ENCODE data around the gene SLC13A5.
"Not testable (repeated sequence)": the region's sequence is repeated elsewhere in the genome, so short reads cannot be mapped to it uniquely, and the experiment has no call there.

SLC13A5 gene

DNA sequence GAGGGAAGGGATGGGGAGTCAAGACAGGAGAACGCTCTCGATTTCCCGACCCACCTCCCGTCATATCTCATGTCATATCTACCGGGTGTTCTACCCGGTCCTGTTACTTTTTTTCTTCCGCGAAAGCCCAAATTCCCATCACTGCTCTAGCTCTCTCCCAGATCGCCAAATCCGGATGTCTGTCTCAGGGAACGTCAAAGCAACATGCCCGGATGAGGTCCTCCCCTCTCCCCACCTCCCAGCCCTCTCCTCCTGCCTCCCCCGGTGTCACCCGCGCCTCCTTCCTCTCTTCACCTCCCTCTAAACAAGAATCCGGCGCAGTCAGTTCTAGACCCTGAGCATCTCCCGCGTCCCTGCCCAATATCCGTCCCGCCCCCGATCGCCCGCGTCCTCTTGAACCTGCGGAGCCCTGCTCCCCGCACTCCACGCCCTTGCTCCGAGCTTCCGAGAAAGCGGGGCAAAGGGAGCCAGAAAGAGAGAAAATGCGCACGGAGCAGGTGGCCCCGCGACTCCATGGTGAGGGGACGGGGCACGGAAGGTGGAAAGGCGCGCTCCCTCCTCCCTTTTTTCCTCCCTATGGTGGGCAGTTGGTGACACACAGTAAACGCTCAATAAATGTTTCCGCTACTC, 57.3 kb downstream of the SLC13A5 start:
- not testable (repeated sequence) for H3K4me1 ChIP-seq (ENCODE audit: insufficient read depth, low read length); H3K9me3 ChIP-seq (ENCODE audit: control insufficient read depth, insufficient read depth, low read length); H3K36me3 ChIP-seq (ENCODE audit: insufficient read depth, low read length)
- H3K9ac ChIP-seq (ENCODE audit: low read depth, low read length) = peak overlapping the region; percentile 54

DNA sequence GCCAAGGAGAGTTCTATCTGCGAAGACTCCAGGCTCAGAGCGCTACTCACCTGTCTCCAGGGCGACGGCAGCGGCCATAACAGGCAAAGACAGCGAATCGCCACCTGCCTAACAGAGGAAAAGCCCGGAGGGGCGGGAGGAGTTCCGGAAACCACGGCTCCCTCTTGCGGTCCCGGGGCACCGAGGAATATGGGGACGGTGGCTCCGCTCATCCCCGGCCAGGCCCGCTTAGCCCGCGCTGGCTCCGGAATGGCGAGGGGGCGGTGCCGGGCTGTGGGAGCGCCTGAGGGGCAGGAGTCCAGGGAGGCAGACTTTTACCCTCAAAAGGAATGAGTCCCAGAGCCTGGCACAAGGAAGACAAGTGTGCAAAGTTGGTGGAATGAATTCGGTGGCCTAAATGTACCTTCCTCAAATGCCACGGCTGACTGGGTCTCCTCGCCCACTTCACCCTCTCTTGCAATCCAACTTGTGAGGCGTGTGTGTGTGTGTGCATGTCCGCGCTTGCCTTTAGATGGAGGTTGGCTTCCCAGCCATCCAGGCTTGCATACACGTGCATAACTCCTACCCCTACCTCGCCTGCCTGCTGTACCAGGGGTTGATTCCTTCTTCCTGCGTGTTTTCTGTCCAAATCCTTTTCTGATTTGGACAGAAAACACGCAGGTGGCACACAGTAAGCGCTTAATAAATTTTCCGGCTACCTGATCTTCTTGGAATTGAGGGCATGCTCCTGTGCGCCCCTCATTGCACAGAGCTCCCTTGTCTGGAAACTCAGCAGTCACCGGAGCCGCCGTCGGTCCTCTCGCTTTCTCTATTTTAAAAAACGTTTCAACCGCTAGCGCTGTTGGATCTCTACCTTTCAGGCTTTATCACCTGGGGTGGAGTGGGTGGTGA, 58.1 kb downstream of the SLC13A5 start:
- H3K9ac ChIP-seq (ENCODE audit: low read depth, low read length) = peak overlapping the region; percentile 54
- no peaks in the 10 kb centered on the region; the same call in 1 of the 2 replicates for H3K4me1 ChIP-seq (ENCODE audit: insufficient read depth, low read length)
- H3K36me3 ChIP-seq (ENCODE audit: insufficient read depth, low read length) = no peaks in the 10 kb centered on the region
- H3K9me3 ChIP-seq (ENCODE audit: control insufficient read depth, insufficient read depth, low read length) = no peaks in the 10 kb centered on the region

DNA sequence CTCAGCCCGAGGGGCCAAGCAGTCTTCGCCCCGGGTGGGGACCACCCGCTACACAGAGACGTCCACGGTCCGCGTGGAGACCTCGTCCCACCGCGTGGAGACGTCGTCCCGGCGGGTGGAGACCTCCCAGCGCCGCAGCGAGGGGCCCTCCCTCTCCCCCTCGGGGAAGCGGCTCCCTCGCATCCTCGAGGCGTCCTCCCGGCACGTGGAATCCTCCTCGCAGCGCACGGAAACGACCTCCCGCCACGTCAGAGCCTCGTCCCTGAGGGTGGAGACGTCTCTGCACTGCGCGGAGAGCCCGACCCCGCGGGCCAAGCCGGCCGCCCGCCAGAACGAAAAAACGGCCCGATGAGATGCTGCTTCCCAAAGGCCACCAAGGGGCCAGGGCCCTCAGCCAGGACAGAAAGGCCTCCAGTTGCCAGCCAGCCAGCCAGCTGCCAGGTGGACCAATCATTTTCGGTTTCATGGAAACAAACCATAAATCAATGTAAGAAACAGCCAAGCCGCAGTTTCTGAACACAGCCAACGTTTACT, 61.2 kb downstream of the SLC13A5 start:
- Histone ChIP-seq H3K36me3 (ENCODE audit: insufficient read depth, low read length) (no peaks in the 10 kb centered on the region), H3K9me3 (ENCODE audit: control insufficient read depth, insufficient read depth, low read length) (no peaks in the 10 kb centered on the region), H3K9ac (ENCODE audit: low read depth, low read length) (peak overlapping the region; percentile 88), H3K4me1 (ENCODE audit: insufficient read depth, low read length) (no peaks in the 10 kb centered on the region; the same call in 1 of the 2 replicates)

DNA sequence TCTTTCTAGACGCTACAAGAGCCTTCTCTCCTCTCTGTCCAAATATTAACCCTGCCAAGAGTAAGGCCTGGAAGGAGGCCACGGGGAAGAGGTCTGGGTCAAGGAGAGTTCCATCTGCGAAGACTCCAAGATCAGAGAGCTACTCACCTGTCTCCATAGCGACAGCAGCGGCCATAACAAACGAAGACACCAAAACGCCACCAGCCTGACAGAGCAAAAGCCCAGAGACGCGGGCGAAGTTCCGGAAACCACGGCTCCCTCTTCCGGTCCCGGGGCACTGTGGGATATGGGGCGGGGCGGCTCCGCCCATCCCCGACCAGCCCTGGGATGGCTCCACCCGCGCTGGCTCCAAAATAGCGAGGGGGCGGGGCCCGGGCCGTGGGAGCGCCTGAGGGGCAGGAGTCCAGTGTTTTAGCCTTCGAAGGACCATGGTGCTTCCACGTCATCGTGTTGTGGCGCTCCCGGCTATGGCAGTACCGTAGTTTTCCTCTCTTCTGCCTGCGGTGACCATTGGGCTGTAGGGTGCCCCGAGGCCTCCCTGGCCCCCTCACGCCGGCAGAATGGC, 61.7 kb downstream of the SLC13A5 start, which contains the start of the genes C17orf100 and MED31:
Gene C17orf100 (plus strand): TSS at position 409 of the 565 bp plus-strand sequence. CDS start 152 bp downstream, at position 561.
Gene MED31 (minus strand): TSS at position 252 of the 565 bp plus-strand sequence. CDS start 77 bp downstream, at position 175.
- no peaks in the 10 kb centered on the region for H3K9me3 ChIP-seq (ENCODE audit: control insufficient read depth, insufficient read depth, low read length)
- H3K4me1 ChIP-seq (ENCODE audit: insufficient read depth, low read length) = no peaks in the 10 kb centered on the region; the same call in 1 of the 2 replicates
- H3K36me3 ChIP-seq (ENCODE audit: insufficient read depth, low read length) = no peaks in the 10 kb centered on the region
- H3K9ac ChIP-seq (ENCODE audit: low read depth, low read length) = peak within 1 kb of the TSS; percentile 88

DNA sequence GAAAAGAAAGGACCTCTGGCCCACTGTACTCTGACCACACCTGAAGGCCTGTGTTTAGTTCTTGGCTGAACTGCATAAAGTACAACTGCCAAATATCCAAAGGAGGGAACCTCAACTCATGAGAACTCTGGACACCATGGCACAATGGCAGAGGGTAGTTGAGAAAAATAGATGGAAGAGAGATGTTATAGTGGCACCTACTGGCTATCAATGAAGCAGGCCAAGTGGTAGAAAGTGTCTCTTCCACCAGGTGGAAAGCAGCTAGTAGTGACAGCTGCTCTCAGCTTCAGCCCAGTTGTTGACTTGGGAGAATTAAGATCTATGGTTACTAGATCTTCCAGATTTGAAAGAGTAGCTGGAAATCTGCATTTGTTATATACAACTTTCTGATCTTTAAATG, 65.0 kb downstream of the SLC13A5 start:
- no peaks in the 10 kb centered on the region; the same call in 1 of the 2 replicates for H3K36me3 ChIP-seq (ENCODE audit: insufficient read depth, low read length)
- H3K4me1 ChIP-seq (ENCODE audit: insufficient read depth, low read length) = no peaks in the 10 kb centered on the region; the same call in 1 of the 2 replicates
- no peak overlapping the region for H3K9ac ChIP-seq (ENCODE audit: low read depth, low read length)
- H3K9me3 ChIP-seq (ENCODE audit: control insufficient read depth, insufficient read depth, low read length) = no peaks in the 10 kb centered on the region

DNA sequence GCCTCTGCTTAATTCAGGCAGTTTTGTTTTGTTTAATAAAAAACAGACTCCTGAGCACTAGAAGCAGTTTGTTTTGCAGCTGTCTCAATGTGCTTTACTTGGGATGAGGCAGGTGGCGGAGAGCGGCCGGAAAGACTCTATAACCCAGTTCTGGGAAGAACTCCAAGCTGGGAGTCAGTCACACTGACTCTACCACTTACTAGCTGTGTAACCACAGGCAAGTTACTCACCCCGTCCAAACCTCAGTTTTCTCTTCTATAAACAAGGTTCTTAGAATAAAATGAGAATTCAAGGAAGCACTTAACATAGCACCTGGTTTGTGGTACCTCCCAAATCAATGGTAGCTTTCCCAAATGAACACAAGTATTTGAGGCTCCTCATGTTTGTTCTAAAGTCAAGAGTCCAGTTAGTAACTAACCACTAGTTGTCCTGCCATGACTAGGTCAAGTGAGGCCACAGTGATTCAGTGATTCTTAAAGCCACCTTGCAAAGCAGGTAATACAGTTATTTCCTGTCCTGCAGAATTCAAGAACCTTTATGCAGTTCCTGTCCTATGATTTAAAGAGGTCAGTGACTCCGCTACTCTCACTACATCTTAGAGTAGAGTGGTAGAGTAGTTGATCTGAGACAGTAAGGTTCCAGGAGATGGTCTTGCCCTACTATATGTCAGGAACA, 69.6 kb downstream of the SLC13A5 start:
- Histone ChIP-seq H3K9ac (ENCODE audit: low read depth, low read length) (no peak overlapping the region), H3K36me3 (ENCODE audit: insufficient read depth, low read length) (no peaks in the 10 kb centered on the region; the same call in 1 of the 2 replicates), H3K4me1 (ENCODE audit: insufficient read depth, low read length) (peaks cover 4% of the 10 kb centered on the region; the same call in 1 of the 2 replicates), H3K9me3 (ENCODE audit: control insufficient read depth, insufficient read depth, low read length) (no peaks in the 10 kb centered on the region)

DNA sequence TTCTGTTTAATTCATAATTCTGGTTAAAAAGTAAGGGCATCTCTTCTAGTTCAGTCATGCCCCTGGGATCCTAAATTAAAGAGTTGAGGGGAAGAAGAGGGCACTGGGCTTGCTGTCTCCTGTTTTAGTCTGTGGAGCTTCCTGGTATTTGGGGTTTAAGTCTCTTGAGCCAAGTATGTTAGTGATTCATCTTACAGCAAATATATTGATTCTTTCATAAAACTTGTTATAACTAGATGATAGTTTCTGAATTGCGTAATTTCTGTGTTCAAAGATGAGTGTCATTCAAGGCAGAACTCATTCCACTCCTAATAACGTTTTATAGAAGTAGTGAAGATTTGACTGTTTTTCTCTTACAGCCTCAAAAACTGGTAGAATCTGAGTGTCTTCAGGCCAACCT, 70.6 kb downstream of the SLC13A5 start:
- Histone ChIP-seq H3K9me3 (ENCODE audit: control insufficient read depth, insufficient read depth, low read length) (no peaks in the 10 kb centered on the region), H3K9ac (ENCODE audit: low read depth, low read length) (no peak overlapping the region), H3K4me1 (ENCODE audit: insufficient read depth, low read length) (peaks cover 4% of the 10 kb centered on the region; the same call in 1 of the 2 replicates), H3K36me3 (ENCODE audit: insufficient read depth, low read length) (no peaks in the 10 kb centered on the region; the same call in 1 of the 2 replicates)

DNA sequence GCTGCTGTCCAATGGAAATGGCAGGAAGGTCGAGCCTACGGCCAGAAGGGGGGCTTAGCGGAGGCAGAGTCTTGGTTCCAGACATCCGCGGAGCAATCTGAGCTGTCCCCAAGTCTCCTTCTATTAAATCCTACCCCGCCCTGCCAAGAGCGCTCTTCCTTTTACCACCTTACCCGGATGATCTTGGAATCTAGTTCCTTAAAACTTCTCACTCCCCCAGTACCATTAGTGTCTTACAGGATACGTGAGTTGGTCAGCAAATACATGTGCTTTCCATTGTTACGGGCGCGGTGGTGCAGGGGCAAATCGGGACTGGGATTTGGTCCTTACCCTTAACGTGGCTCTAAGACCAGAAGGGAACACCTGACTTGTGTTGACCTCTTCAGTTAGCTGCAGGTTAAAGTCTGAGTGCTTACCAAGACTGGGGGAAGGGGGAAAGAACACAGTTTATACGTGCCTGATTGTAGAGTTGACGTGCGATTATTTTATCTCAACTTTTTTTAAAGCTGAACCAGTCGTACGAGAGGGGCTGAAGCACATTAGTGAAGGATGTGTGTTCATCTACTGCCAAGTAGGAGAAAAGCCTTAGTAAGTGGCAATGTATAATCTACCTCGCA, 71.8 kb downstream of the SLC13A5 start:
- peaks cover 4% of the 10 kb centered on the region; the same call in 1 of the 2 replicates for H3K4me1 ChIP-seq (ENCODE audit: insufficient read depth, low read length)
- no peaks in the 10 kb centered on the region for H3K9me3 ChIP-seq (ENCODE audit: control insufficient read depth, insufficient read depth, low read length)
- H3K36me3 ChIP-seq (ENCODE audit: insufficient read depth, low read length) = no peaks in the 10 kb centered on the region; the same call in 1 of the 2 replicates
- H3K9ac ChIP-seq (ENCODE audit: low read depth, low read length) = peak overlapping the region; percentile 88

DNA sequence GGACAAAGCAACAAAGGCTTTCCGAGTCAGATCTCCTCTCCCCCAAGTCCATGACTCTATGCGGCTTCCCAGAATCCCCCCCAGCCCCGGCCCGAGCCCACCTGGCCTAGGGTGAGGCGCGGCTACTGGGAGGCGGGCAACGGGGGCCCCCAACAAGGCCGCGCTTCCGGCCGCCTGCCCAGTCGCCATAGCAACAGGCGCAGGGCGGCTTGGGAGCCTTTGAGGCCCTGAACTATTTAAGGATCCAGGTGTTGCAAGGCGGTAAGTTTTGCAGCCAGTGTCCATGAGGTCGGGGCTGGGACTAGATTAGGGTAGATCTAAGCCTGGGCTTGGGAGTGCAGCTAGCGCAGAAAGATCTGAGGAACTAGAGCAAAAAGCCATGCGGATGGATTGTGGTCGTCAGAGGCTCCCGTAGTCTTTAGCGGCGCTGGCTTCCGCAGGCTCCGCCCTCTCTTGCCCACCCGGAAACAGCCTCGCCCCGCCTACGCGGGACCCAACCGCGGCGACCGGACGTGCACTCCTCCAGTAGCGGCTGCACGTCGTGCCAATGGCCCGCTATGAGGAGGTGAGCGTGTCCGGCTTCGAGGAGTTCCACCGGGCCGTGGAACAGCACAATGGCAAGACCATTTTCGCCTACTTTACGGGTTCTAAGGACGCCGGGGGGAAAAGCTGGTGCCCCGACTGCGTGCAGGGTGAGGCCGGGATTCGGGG, 72.5 kb downstream of the SLC13A5 start, which contains the start of the genes KIAA0753 and TXNDC17:
Gene KIAA0753 (minus strand): TSS at position 176 of the 711 bp plus-strand sequence. CDS start 5,608 bp downstream, outside the sequence.
Gene TXNDC17 (plus strand): TSS at position 525 of the 711 bp plus-strand sequence. CDS start 23 bp downstream, at position 548.
- Histone ChIP-seq H3K36me3 (ENCODE audit: insufficient read depth, low read length) (no peaks in the 10 kb centered on the region; the same call in 1 of the 2 replicates), H3K9me3 (ENCODE audit: control insufficient read depth, insufficient read depth, low read length) (no peaks in the 10 kb centered on the region), H3K4me1 (ENCODE audit: insufficient read depth, low read length) (peaks cover 4% of the 10 kb centered on the region; the same call in 1 of the 2 replicates), H3K9ac (ENCODE audit: low read depth, low read length) (peak within 1 kb of the TSS; percentile 88)

DNA sequence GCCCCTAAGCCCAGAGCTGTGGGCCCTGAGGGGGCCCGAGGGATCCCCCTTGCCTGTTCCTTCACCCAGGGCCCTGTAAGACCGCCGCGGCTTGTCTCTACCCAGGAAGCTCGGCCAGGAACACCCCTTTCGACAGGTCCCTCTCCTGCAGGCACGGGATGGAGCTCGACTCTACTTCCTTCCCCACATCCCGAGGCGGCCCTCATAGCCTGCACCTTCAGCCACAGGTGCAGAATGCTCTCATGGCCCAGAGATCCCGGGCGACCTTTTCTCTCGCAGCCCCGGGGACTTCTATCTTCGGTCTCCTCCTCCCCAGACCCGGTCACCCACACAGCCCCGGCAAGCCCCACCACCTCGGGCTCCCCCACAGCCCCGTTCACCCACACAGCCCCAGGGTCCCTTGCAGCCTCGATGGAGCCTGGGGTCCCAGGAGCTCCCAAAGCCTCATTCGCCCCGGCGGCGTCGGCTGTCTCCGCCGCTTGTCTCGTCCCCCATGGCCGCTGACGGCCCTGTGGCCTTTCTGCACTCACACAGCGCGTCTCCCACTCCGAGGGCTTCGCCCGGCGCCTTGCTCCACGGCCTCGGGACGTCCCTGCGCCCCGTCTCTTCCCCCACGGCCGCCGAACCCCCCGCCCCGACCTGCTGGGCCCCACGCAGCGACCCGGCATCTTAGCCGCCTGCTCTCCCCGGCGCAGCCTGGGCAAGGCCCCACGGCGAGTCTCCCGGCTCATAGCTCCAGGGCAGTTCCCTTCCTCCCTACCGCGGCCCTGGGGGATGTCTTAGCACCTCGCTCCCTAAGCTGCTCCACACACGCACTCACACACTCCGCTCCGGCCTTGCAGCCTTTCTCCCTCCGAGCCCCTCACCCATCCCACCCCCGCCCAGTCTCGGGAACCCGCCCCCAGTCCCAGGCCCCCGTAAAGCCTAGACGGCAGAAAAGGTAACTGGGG, 73.3 kb downstream of the SLC13A5 start:
- Histone ChIP-seq H3K36me3 (ENCODE audit: insufficient read depth, low read length) (no peaks in the 10 kb centered on the region), H3K9me3 (ENCODE audit: control insufficient read depth, insufficient read depth, low read length) (no peaks in the 10 kb centered on the region), H3K4me1 (ENCODE audit: insufficient read depth, low read length) (peaks cover 4% of the 10 kb centered on the region; the same call in 1 of the 2 replicates), H3K9ac (ENCODE audit: low read depth, low read length) (peak overlapping the region; percentile 88)

DNA sequence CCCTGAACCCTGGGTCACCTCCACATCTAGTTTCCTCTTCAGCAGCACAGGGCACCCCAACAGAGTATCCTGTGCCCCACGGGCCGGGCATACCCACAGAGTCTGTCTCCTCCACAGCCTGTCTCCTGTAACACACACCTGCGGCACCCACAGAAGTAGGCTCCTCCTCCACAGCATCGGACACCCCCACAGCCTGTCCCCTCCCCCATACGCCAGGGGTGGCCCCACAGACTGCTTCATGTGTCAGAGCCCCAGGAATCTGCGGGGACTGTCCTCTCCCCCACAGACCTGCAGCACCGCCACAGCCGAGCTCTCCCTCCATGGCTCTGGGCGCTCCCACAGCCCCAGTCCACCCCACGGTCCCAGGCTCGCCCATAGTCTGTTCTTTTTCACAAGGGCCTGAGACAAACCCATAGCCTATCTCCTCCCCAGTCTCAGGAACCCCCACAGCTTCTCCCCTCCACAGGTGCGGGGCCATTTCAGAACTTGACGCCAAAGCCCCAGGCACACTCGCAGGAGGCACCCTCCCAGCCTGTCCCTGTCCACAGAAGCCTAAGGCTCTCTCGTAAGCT, 74.1 kb downstream of the SLC13A5 start:
- peaks cover 4% of the 10 kb centered on the region; the same call in 1 of the 2 replicates for H3K4me1 ChIP-seq (ENCODE audit: insufficient read depth, low read length)
- no peaks in the 10 kb centered on the region; the same call in 1 of the 2 replicates for H3K36me3 ChIP-seq (ENCODE audit: insufficient read depth, low read length)
- H3K9me3 ChIP-seq (ENCODE audit: control insufficient read depth, insufficient read depth, low read length) = no peaks in the 10 kb centered on the region
- H3K9ac ChIP-seq (ENCODE audit: low read depth, low read length) = peak overlapping the region; percentile 88

All from ES-I3 (cell line).